H1 (cell line): ENCODE results near the gene SRPRA. TPM values are rescaled to one million over a fixed set of nuclear protein-coding genes. Genes with fewer than 3 reads are reported as not detected.

ENCODE experiments used
- CTCF ChIA-PET: fragments of 300-600 bp; sonication (Branson Sonifier 250); formaldehyde crosslinking; loops from one replicate; lab custom pipeline; 2021; ENCODE audit not compliant: partially characterized antibody; lab: Charles Lee
- POLR2A ChIA-PET: fragments of 300-600 bp; sonication (Branson Sonifier 250); formaldehyde crosslinking; loops from one replicate; lab custom pipeline; 2021; ENCODE audit warnings: inconsistent platforms; ENCODE audit not compliant: partially characterized antibody; lab: Charles Lee
- DNase-seq, 2 experiments: peaks; one replicate each; pipeline versions ENCODE4 v3.0.0 to v3.0.0-alpha.2; 2010 to 2022; ENCODE audit warnings: low spot score in 2 of 2, low read depth in 1 of 2, mixed read lengths in 1 of 2
- FAIRE-seq: peaks from 2 replicates; lab custom pipeline; 2011; peaks lifted over from hg19 to GRCh38; lab: Jason Lieb, UNC
- H2AFZ ChIP-seq: 2 replicates; pipeline ENCODE4 v1.8.1; 2012; ENCODE audit warnings: low read length, inconsistent platforms
- H2AK5ac ChIP-seq: 2 replicates; pipeline ENCODE4 v1.6.1; 2013; ENCODE audit warnings: low read depth, low read length
- H2BK120ac ChIP-seq: replicated peaks from 2 replicates; pipeline ENCODE3; 2013; ENCODE audit warnings: low read depth, low read length, inconsistent platforms
- H2BK12ac ChIP-seq: 2 replicates; pipeline ENCODE4 v1.6.1; 2013; ENCODE audit warnings: low read depth, low read length
- H2BK15ac ChIP-seq: 2 replicates; pipeline ENCODE4 v1.6.1; 2013; ENCODE audit warnings: low read length
- H2BK20ac ChIP-seq: 2 replicates; pipeline ENCODE4 v1.6.1; 2013; ENCODE audit warnings: low read length
- H2BK5ac ChIP-seq: 2 replicates; pipeline ENCODE4 v1.6.1; 2013; ENCODE audit warnings: low read depth, low read length
- H3K14ac ChIP-seq: 2 replicates; pipeline ENCODE4 v1.6.1; 2013; ENCODE audit warnings: inconsistent platforms; ENCODE audit not compliant: insufficient read length
- H3K18ac ChIP-seq: 2 replicates; pipeline ENCODE4 v1.6.1; 2013; ENCODE audit warnings: low read length; ENCODE audit errors: extremely low read depth
- H3K23ac ChIP-seq: 2 replicates; pipeline ENCODE4 v1.6.1; 2013; ENCODE audit warnings: inconsistent platforms; ENCODE audit not compliant: insufficient read length
- H3K23me2 ChIP-seq: 2 replicates; pipeline ENCODE4 v1.6.1; 2013; ENCODE audit warnings: low read depth, low read length
- H3K27ac ChIP-seq: 2 replicates; pipeline ENCODE4 v1.6.1; 2011; ENCODE audit warnings: low read depth, low read length, inconsistent platforms
- H3K27me3 ChIP-seq, 4 experiments: replicated peaks in 1 of 4; 1 replicate in 1 of 4; 2 replicates in 3 of 4; pipeline versions ENCODE4 v1.6.1 to v1.8.1; 2011 to 2013; ENCODE audit warnings: low read length in 3 of 4, mild to moderate bottlenecking in 3 of 4, inconsistent platforms in 2 of 4, mixed read lengths in 2 of 4, moderate library complexity in 1 of 4; ENCODE audit not compliant: control insufficient read depth in 3 of 4, insufficient read depth in 3 of 4; ENCODE audit errors: extremely low read depth in 1 of 4
- H3K36me3 ChIP-seq, 4 experiments: 2 replicates each; pipeline versions ENCODE4 v1.6.1 to v1.8.1; 2011 to 2013; ENCODE audit warnings: mild to moderate bottlenecking in 4 of 4, low read length in 3 of 4, moderate library complexity in 2 of 4, control low read depth in 1 of 4, inconsistent platforms in 1 of 4; ENCODE audit not compliant: insufficient read depth in 4 of 4, control insufficient read depth in 2 of 4
- H3K4ac ChIP-seq: replicated peaks from 2 replicates; pipeline ENCODE3; 2013; ENCODE audit warnings: low read length, low read depth, mixed read lengths, inconsistent platforms; ENCODE audit not compliant: insufficient read length
- H3K4me1 ChIP-seq, 4 experiments: replicated peaks in 1 of 4; 1 replicate in 1 of 4; 2 replicates in 3 of 4; pipeline versions ENCODE4 v1.6.1 to v1.8.1; 2011 to 2013; ENCODE audit warnings: low read length in 3 of 4, inconsistent platforms in 2 of 4, mixed read lengths in 1 of 4; ENCODE audit not compliant: insufficient read depth in 4 of 4, control insufficient read depth in 3 of 4
- H3K4me2 ChIP-seq, 2 experiments: 2 replicates each; pipeline versions ENCODE4 v1.6.1 to v1.8.1; 2011 to 2013; ENCODE audit warnings: low read depth in 2 of 2, low read length in 2 of 2, control low read depth in 1 of 2, inconsistent platforms in 1 of 2, mild to moderate bottlenecking in 1 of 2; ENCODE audit not compliant: insufficient read depth in 1 of 2
- H3K4me3 ChIP-seq, 4 experiments: fragments of 200-600, 300-600 bp in 1 of 4; sonication (generic), shearing (Covaris generic), sonication (Bioruptor Twin) in 1 of 4; 2 replicates each; pipeline versions ENCODE4 v1.5.1 to v1.8.1; 2011 to 2016; ENCODE audit warnings: low read length in 4 of 4, low read depth in 3 of 4, control low read depth in 2 of 4, inconsistent platforms in 2 of 4, mild to moderate bottlenecking in 2 of 4, mixed read lengths in 1 of 4, moderate library complexity in 1 of 4; ENCODE audit not compliant: insufficient read depth in 2 of 4; ENCODE audit errors: extremely low read depth in 1 of 4
- H3K56ac ChIP-seq: replicated peaks from 2 replicates; pipeline ENCODE3; 2013; ENCODE audit warnings: low read depth, mild to moderate bottlenecking, mixed read lengths, low read length, inconsistent platforms; ENCODE audit not compliant: insufficient read length
- H3K79me1 ChIP-seq: 2 replicates; pipeline ENCODE4 v1.6.1; 2013; ENCODE audit warnings: low read depth, low read length, control low read depth
- H3K79me2 ChIP-seq, 2 experiments: 2 replicates each; pipeline versions ENCODE4 v1.6.1 to v1.8.1; 2012 to 2013; ENCODE audit warnings: low read length in 2 of 2, mild to moderate bottlenecking in 2 of 2, inconsistent platforms in 1 of 2; ENCODE audit not compliant: insufficient read depth in 2 of 2, control insufficient read depth in 1 of 2
- H3K9ac ChIP-seq, 4 experiments: replicated peaks in 1 of 4; 1 replicate in 1 of 4; 2 replicates in 3 of 4; pipeline versions ENCODE4 v1.6.1 to v1.8.1; 2011 to 2013; ENCODE audit warnings: low read depth in 3 of 4, low read length in 3 of 4, control low read depth in 2 of 4, mild to moderate bottlenecking in 2 of 4, moderate library complexity in 2 of 4, inconsistent platforms in 1 of 4; ENCODE audit errors: extremely low read depth in 1 of 4
- H3K9me3 ChIP-seq, 2 experiments: 2 replicates each; pipeline versions ENCODE4 v1.6.1 to v1.8.1; 2012 to 2013; ENCODE audit warnings: mild to moderate bottlenecking in 2 of 2, moderate library complexity in 2 of 2, control low read depth in 1 of 2, inconsistent platforms in 1 of 2, low read depth in 1 of 2, low read length in 1 of 2, mixed read lengths in 1 of 2; ENCODE audit not compliant: insufficient read depth in 2 of 2
- H4K20me1 ChIP-seq, 2 experiments: replicated peaks in 1 of 2; 2 replicates each; pipeline versions ENCODE3 to v1.8.1; 2011 to 2013; ENCODE audit warnings: inconsistent platforms in 2 of 2, low read length in 2 of 2, mild to moderate bottlenecking in 1 of 2; ENCODE audit not compliant: insufficient read depth in 2 of 2, control insufficient read depth in 1 of 2
- H4K5ac ChIP-seq: 2 replicates; pipeline ENCODE4 v1.6.1; 2013; ENCODE audit warnings: low read length, low read depth, mixed read lengths, inconsistent platforms; ENCODE audit not compliant: insufficient read length
- H4K8ac ChIP-seq: 2 replicates; pipeline ENCODE4 v1.8.0; 2013; ENCODE audit warnings: mild to moderate bottlenecking, moderate library complexity, low read length, inconsistent platforms; ENCODE audit not compliant: insufficient read depth; ENCODE audit errors: extremely low read depth
- H4K91ac ChIP-seq: replicated peaks from 2 replicates; pipeline ENCODE3; 2013; ENCODE audit warnings: low read length, mixed read lengths, inconsistent platforms; ENCODE audit not compliant: insufficient read length
- BCL11A ChIP-seq, 2 experiments: IDR thresholded peaks; one replicate each; pipeline ENCODE4 v1.6.1; 2011; ENCODE audit warnings: low read depth in 2 of 2, low read length in 2 of 2, mild to moderate bottlenecking in 2 of 2
- FOSL1 ChIP-seq: IDR thresholded peaks from 2 replicates; pipeline ENCODE4 v1.6.1; 2011; ENCODE audit warnings: mild to moderate bottlenecking, low read depth, low read length, moderate library complexity; ENCODE audit not compliant: insufficient read depth
- KDM4A ChIP-seq: IDR thresholded peaks from one replicate; pipeline ENCODE4 v1.7.1; 2012; ENCODE audit warnings: low read depth, mild to moderate bottlenecking, moderate library complexity, low read length, inconsistent platforms; ENCODE audit not compliant: severe bottlenecking
- KDM5A ChIP-seq: fragments of 200-600 bp; IDR thresholded peaks from 2 replicates; pipeline ENCODE4 v1.7.1; 2012; ENCODE audit warnings: mild to moderate bottlenecking, low read length, inconsistent platforms, mixed read lengths
- NRF1 ChIP-seq: IDR thresholded peaks from 2 replicates; pipeline ENCODE4 v1.6.1; 2011; ENCODE audit warnings: mild to moderate bottlenecking, low read depth, low read length, improper control_type of control experiment
- POLR2A ChIP-seq, 2 experiments: IDR thresholded peaks; 1 replicate in 1 of 2; 2 replicates in 1 of 2; pipeline ENCODE4 v1.6.1; 2011; ENCODE audit warnings: low read depth in 2 of 2, low read length in 2 of 2, mild to moderate bottlenecking in 2 of 2; ENCODE audit errors: control extremely low read depth in 1 of 2
- RNF2 ChIP-seq: fragments of 200-900, 300-1000 bp; sonication (generic); IDR thresholded peaks from 2 replicates; pipeline ENCODE4 v1.7.1; 2016; ENCODE audit warnings: borderline replicate concordance, low read depth, mild to moderate bottlenecking, antibody characterized with exemption, low read length; ENCODE audit not compliant: poor library complexity, severe bottlenecking; ENCODE audit errors: missing control alignments
- SIRT6 ChIP-seq: IDR thresholded peaks from one replicate; pipeline ENCODE4 v1.7.1; 2012; ENCODE audit warnings: low read length, inconsistent platforms
- TEAD4 ChIP-seq: IDR thresholded peaks from 2 replicates; pipeline ENCODE4 v1.6.1; 2012; ENCODE audit warnings: low read depth, low read length, inconsistent platforms, mixed read lengths
- YY1 ChIP-seq: IDR thresholded peaks from 2 replicates; pipeline ENCODE4 v1.6.1; 2011; ENCODE audit warnings: low read depth, mild to moderate bottlenecking, low read length
- WGBS, 2 experiments: shearing (Covaris generic) in 1 of 2; methylation state at CpG; one replicate each; pipeline versions ENCODE4 v1.1.6 to v1.1.7; 2013 to 2015; ENCODE audit warnings: low lambda C conversion rate in 2 of 2, mixed read lengths in 2 of 2, inconsistent platforms in 1 of 2, low coverage in 1 of 2, missing lambda C conversion rate in 1 of 2; ENCODE audit not compliant: insufficient replicate concordance in 2 of 2, insufficient coverage in 1 of 2, insufficient read length in 1 of 2; ENCODE audit errors: extremely low coverage in 1 of 2, missing lambda C conversion rate in 1 of 2; 5-methylcytosine and 5-hydroxymethylcytosine counted together
- polyA plus RNA-seq, 7 experiments: library from polyadenylated mRNA; depleted of rRNA in 3 of 7; stranded (reverse) in 5 of 7; unstranded in 2 of 7; fragments of >200 nt in 5 of 7; fragments of 200-250 nt in 2 of 7; gene quantifications; 1 replicate in 5 of 7; 2 replicates in 1 of 7; 4 replicates in 1 of 7; pipeline versions ENCODE4 v1.2.1 to v1.2.3, GENCODE V29; 2011 to 2013; ENCODE audit warnings: missing spikeins in 2 of 7, mixed read lengths in 2 of 7
- total RNA-seq: library from RNA; stranded (reverse); fragmentation: NEBNext Ultra II Directional; extraction: Animal tissue kit (Norgen Biotek cat#: 25700); gene quantifications from 2 replicates; pipeline ENCODE4 v1.2.1, GENCODE V29; 2021
- TF ChIP-seq, protein P1 (sequence below): IDR thresholded peaks from 2 replicates; pipeline ENCODE4 v1.6.1; 2012; ENCODE audit warnings: low read length, inconsistent platforms

SRPRA gene
- total and polyA plus RNA-seq, 2 of the 8 experiments (the other 6 are each of a cell fraction or from before 2014, with no cell fraction given) = 57.6 to 62.0 TPM

DNA sequence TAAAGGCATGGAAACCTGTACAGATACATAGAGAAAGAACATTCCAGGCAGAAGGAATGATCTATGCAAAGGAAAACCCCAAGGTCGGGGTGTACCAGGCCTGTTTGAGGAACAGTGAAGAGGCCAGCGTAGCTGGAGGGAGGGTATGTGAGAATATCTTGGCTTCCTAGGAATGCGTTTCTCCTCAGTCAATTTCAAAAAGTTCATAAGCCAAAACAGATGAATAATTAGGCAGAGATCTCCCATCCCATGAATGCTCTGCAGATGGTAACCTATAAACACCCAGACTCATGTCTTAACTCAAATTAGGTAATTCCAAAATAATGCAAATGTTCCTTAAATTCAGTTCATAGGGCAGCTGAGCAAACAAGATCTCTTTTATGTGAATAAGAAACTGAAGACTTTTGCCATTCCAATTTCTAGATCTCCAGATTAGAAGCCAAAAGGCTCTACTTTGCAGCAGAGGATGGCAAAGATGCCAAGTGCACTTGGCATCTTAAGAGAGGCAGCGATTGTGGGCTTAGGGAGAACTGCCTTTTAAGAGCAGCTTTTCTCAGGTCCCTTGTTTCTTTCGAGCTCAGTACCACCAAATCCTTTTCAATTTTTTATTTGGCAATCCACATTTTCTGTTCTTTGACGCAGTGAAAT is 43.9 kb downstream of the SRPRA start:
- no peak overlapping the region for H2BK15ac ChIP-seq
- no peak overlapping the region for H3K56ac ChIP-seq
- H4K20me1 ChIP-seq = peaks cover 0 to under 1% of the 10 kb centered on the region in 2 experiments
- no peak overlapping the region for H2AFZ ChIP-seq
- no peak overlapping the region for H3K4ac ChIP-seq
- H2AK5ac ChIP-seq = no peak overlapping the region
- POLR2A ChIA-PET = interaction anchor here (0.7 to 1.5 kb wide), 3 partner anchors 13 to 104 kb away, joined by 3 to 7 read pairs (median 6); partner anchors contain the start of genes FAM118B and RPUSD4
- no peak overlapping the region for H2BK12ac ChIP-seq
- H3K4me2 ChIP-seq = no peak overlapping the region
- no peak overlapping the region for H4K5ac ChIP-seq
- no peak overlapping the region for H3K4me3 ChIP-seq
- H4K8ac ChIP-seq = no peak overlapping the region
- no peak overlapping the region for H2BK20ac ChIP-seq
- H3K36me3 ChIP-seq = peaks cover 0 to 2% (median under 1%) of the 10 kb centered on the region in 4 experiments; a peak in 1 of 8 replicates
- no peak overlapping the region for H3K18ac ChIP-seq
- CTCF ChIA-PET = interaction anchor here (0.5 to 1.3 kb wide), 2 partner anchors 78 to 259 kb away, joined by 3 to 4 read pairs; no protein-coding TSS in a partner anchor
- H3K4me1 ChIP-seq = no peaks in the 10 kb centered on the region
- H3K14ac ChIP-seq = no peak overlapping the region
- H3K23ac ChIP-seq = no peak overlapping the region
- WGBS, 2 experiments = 87% methylated on average over 6 of the region's 6 CpGs; no CpG with 5 or more reads in 1 of the 2 experiments
- no peak overlapping the region for H2BK5ac ChIP-seq
- H3K79me1 ChIP-seq = peaks cover 10% of the 10 kb centered on the region
- no peak overlapping the region for H4K91ac ChIP-seq
- no peak overlapping the region for H3K27ac ChIP-seq
- H3K27me3 ChIP-seq = no peaks in the 10 kb centered on the region
- peaks cover 3 to 72% of the 10 kb centered on the region in 2 experiments; a peak in 3 of 4 replicates for H3K79me2 ChIP-seq
- no peak overlapping the region for H2BK120ac ChIP-seq
- H3K23me2 ChIP-seq = no peaks in the 10 kb centered on the region
- no peak for DNase-seq
- no peak overlapping the region for H3K9ac ChIP-seq
- no peak for FAIRE-seq
- no peaks in the 10 kb centered on the region for H3K9me3 ChIP-seq
- TF ChIP-seq, protein P1, sequence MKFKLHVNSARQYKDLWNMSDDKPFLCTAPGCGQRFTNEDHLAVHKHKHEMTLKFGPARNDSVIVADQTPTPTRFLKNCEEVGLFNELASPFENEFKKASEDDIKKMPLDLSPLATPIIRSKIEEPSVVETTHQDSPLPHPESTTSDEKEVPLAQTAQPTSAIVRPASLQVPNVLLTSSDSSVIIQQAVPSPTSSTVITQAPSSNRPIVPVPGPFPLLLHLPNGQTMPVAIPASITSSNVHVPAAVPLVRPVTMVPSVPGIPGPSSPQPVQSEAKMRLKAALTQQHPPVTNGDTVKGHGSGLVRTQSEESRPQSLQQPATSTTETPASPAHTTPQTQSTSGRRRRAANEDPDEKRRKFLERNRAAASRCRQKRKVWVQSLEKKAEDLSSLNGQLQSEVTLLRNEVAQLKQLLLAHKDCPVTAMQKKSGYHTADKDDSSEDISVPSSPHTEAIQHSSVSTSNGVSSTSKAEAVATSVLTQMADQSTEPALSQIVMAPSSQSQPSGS = no peak
- TF ChIP-seq POLR2A (IDR thresholded peaks at IDR 0.05; ENCODE audit: control extremely low read depth in 1 of 2, low read depth in 2 of 2, low read length in 2 of 2) = no peak
- no peak for TF ChIP-seq NRF1
- TF ChIP-seq RNF2 = no peak
- TF ChIP-seq BCL11A (IDR thresholded peaks at IDR 0.05; ENCODE audit: low read depth in 2 of 2, low read length in 2 of 2) = no peak
- no peak for TF ChIP-seq KDM4A
- no peak for TF ChIP-seq KDM5A
- TF ChIP-seq FOSL1 = no peak
- no peak for TF ChIP-seq SIRT6
- no peak for TF ChIP-seq TEAD4
- no peak for TF ChIP-seq YY1
